Testis (tissue), 3 donors: ENCODE data around the gene TRAP1. TPM values are rescaled to one million over a fixed set of nuclear protein-coding genes. Genes with fewer than 3 reads are reported as not detected.

Experiments used
- DNase-seq: peaks from one replicate; pipeline ENCODE4 v3.0.0-alpha.2; 2019
- H3K27ac ChIP-seq, 2 donors: fragments of 200-600 bp; sonication (generic); one replicate each; pipeline ENCODE4 v1.5.1; 2019
- H3K27me3 ChIP-seq: fragments of 200-600 bp; sonication (generic); one replicate; pipeline ENCODE4 v1.5.1; 2019
- H3K36me3 ChIP-seq: fragments of 200-600 bp; sonication (generic); one replicate; pipeline ENCODE4 v1.5.1; 2017; ENCODE audit warnings: low read depth; ENCODE audit errors: missing control alignments
- H3K4me1 ChIP-seq: fragments of 200-600 bp; sonication (generic); one replicate; pipeline ENCODE4 v1.5.1; 2019
- H3K4me3 ChIP-seq, 2 donors: fragments of 200-600 bp; sonication (generic); one replicate each; pipeline ENCODE4 v1.5.1; 2017 to 2019
- H3K9me3 ChIP-seq: fragments of 200-600 bp; sonication (generic); one replicate; pipeline ENCODE4 v1.5.1; 2017
- CTCF ChIP-seq, 3 experiments: fragments of 450-650 bp in 2 of 3; fragments of 200-600 bp in 1 of 3; sonication (generic) in 1 of 3; IDR thresholded peaks; one replicate each; pipeline ENCODE4 v1.5.1; 2016 to 2019; ENCODE audit warnings: antibody characterized with exemption in 3 of 3, mild to moderate bottlenecking in 2 of 3, moderate library complexity in 1 of 3
- POLR2A ChIP-seq: fragments of 450-650 bp; IDR thresholded peaks from one replicate; pipeline ENCODE4 v1.6.1; 2017; ENCODE audit warnings: antibody characterized with exemption, mild to moderate bottlenecking, moderate library complexity
- WGBS, 2 donors: methylation state at CpG; one replicate each; pipeline ENCODE4 v1.1.5; 2018; 5-methylcytosine and 5-hydroxymethylcytosine counted together
- intact Hi-C: fragments of 100-400 bp; cut with DNase I; formaldehyde crosslinking; loops from one replicate; pipeline ENCODE4 v1.15.1; 2023; ENCODE audit warnings: low total_unique reads
- polyA plus RNA-seq: library from polyadenylated mRNA; stranded (reverse); fragments of 350-450 nt; fragmentation: Illumina TruSeq; extraction: RNeasy Lipid Tissue Mini Kit (QIAGEN cat#74804); gene quantifications from one replicate; pipeline ENCODE4 v1.2.3, GENCODE V29; 2014; ENCODE audit warnings: low read depth, low replicate concordance; ENCODE audit not compliant: insufficient read depth
- total RNA-seq, 2 donors: library from RNA; depleted of rRNA; stranded (reverse); fragments of >200 nt; gene quantifications; one replicate each; pipeline ENCODE4 v1.2.3, GENCODE V29; 2016

TRAP1 gene
- total and polyA plus RNA-seq, 3 donors from 2014 or later = 80.0 to 140 (median 131) TPM

- no peak overlapping the region for H3K27ac ChIP-seq
- no peak for DNase-seq
- no peaks in the 10 kb centered on the region for H3K4me1 ChIP-seq
- H3K9me3 ChIP-seq = no peaks in the 10 kb centered on the region
- 88 to 93% methylated on average over 23 to 34 of the region's 34 CpGs for WGBS, 2 donors
- H3K36me3 ChIP-seq = no peaks in the 10 kb centered on the region
- no peaks in the 10 kb centered on the region for H3K27me3 ChIP-seq
- intact Hi-C loops = no loop called here
- TF ChIP-seq CTCF (IDR thresholded peaks at IDR 0.05) (no peak), POLR2A (no peak)
- H3K4me3 ChIP-seq = no peak overlapping the region
Observed at GRCh38 chr16:3731126-3731935, 14.0 kb upstream of the TRAP1 start.

GRCh38 chr16:3730161-3731125 is 13.1 kb upstream of the TRAP1 start:
- WGBS, 2 donors = 84 to 87% methylated on average over 22 to 24 of the region's 24 CpGs
- TF ChIP-seq CTCF (IDR thresholded peaks at IDR 0.05) = no peak
- TF ChIP-seq POLR2A = no peak
- Histone ChIP-seq H3K27ac (no peak overlapping the region), H3K9me3 (no peaks in the 10 kb centered on the region), H3K4me1 (no peaks in the 10 kb centered on the region), H3K27me3 (no peaks in the 10 kb centered on the region), H3K4me3 (no peak overlapping the region), H3K36me3 (no peaks in the 10 kb centered on the region)
- no peak for DNase-seq
- intact Hi-C loops = no loop called here

- Histone ChIP-seq H3K36me3 (no peaks in the 10 kb centered on the region), H3K27ac (no peak overlapping the region), H3K9me3 (no peaks in the 10 kb centered on the region), H3K27me3 (no peaks in the 10 kb centered on the region), H3K4me1 (no peaks in the 10 kb centered on the region), H3K4me3 (no peak overlapping the region)
- no peak for DNase-seq
- 88 to 93% methylated on average over 30 to 47 of the region's 49 CpGs for WGBS, 2 donors
- TF ChIP-seq CTCF (IDR thresholded peaks at IDR 0.05) (no peak), POLR2A (no peak)
- intact Hi-C loops = no loop called here
Observed at GRCh38 chr16:3729161-3730112, 12.1 kb upstream of the TRAP1 start.

GRCh38 chr16:3728424-3729160 is 11.3 kb upstream of the TRAP1 start:
- no peaks in the 10 kb centered on the region for H3K4me1 ChIP-seq
- no peaks in the 10 kb centered on the region for H3K27me3 ChIP-seq
- no peak overlapping the region for H3K4me3 ChIP-seq
- TF ChIP-seq POLR2A (no peak), CTCF (IDR thresholded peaks at IDR 0.05) (no peak)
- intact Hi-C loops = no loop called here
- DNase-seq = no peak
- no peak overlapping the region for H3K27ac ChIP-seq
- no peaks in the 10 kb centered on the region for H3K9me3 ChIP-seq
- no peaks in the 10 kb centered on the region for H3K36me3 ChIP-seq
- WGBS, 2 donors = 92 to 100% methylated on average over 5 to 31 of the region's 31 CpGs
